22Rv1 (cell line): ENCODE measurements around the gene ASPM.
"Not testable (repeated sequence)": the region's sequence is repeated elsewhere in the genome, so short reads cannot be mapped to it uniquely, and the experiment has no call there.

Experiments
- H3K27ac ChIP-seq: fragments of 450-650 bp; 2 replicates; pipeline ENCODE4 v1.5.1; 2017
- CTCF ChIP-seq: fragments of 450-650 bp; IDR thresholded peaks from 2 replicates; pipeline ENCODE4 v1.5.1; 2017; ENCODE audit warnings: mild to moderate bottlenecking
- ZFX ChIP-seq: fragments of 450-650 bp; IDR thresholded peaks from 2 replicates; pipeline ENCODE4 v1.6.1; 2017; ENCODE audit warnings: antibody characterized with exemption, borderline replicate concordance

Gene ASPM

GRCh38 chr1:197099444-197099843 is 47.0 kb downstream of the ASPM start:
- TF ChIP-seq ZFX (no peak), CTCF (no peak)
- H3K27ac ChIP-seq, result no peak overlapping the region

- H3K27ac ChIP-seq, result not testable (repeated sequence)
Observed at GRCh38 chr1:197096971-197097370, 49.5 kb downstream of the ASPM start.

GRCh38 chr1:197096137-197096536 is 50.3 kb downstream of the ASPM start:
- H3K27ac ChIP-seq, result no peak overlapping the region

GRCh38 chr1:197093226-197093885 is 53.1 kb downstream of the ASPM start:
- H3K27ac ChIP-seq, result no peak overlapping the region
- TF ChIP-seq ZFX (no peak), CTCF (no peak)

More at GRCh38 chr1:197096137-197096536, 50.3 kb downstream of the ASPM start:
- TF ChIP-seq ZFX (no peak), CTCF (no peak)

- TF ChIP-seq CTCF, result no peak
- TF ChIP-seq ZFX, result no peak
- no peak overlapping the region for H3K27ac ChIP-seq
Observed at GRCh38 chr1:197092491-197093023, 53.9 kb downstream of the ASPM start.

- H3K27ac ChIP-seq, result no peak overlapping the region
- no peak for TF ChIP-seq ZFX
- TF ChIP-seq CTCF, result no peak
Observed at GRCh38 chr1:197083474-197083873, 63.0 kb downstream of the ASPM start.

- TF ChIP-seq ZFX, result no peak
- TF ChIP-seq CTCF, result no peak
- no peak overlapping the region for H3K27ac ChIP-seq
Observed at GRCh38 chr1:197081117-197081753, 65.2 kb downstream of the ASPM start.
